NCI-H1436 treated with DMSO at 0.1 percent for 48 hours (cell line): Measurements from ENCODE around the gene NUDT19.
"Not testable (repeated sequence)": the region's sequence is repeated elsewhere in the genome, so short reads cannot be mapped to it uniquely, and the experiment has no call there.

ENCODE experiments used
- DNase-seq: peaks from one replicate; lab custom pipeline; 2025; lab: John Stamatoyannopoulos, UW

NUDT19 gene

GRCh38 chr19:32675720-32676185 lies 15.9 kb upstream of the NUDT19 start, which contains the start of gene RGS9BP:
RGS9BP (plus strand) TSS chr19:32675848; CDS start chr19:32676264, 416 bp downstream.
- no peak for DNase-seq

DNA sequence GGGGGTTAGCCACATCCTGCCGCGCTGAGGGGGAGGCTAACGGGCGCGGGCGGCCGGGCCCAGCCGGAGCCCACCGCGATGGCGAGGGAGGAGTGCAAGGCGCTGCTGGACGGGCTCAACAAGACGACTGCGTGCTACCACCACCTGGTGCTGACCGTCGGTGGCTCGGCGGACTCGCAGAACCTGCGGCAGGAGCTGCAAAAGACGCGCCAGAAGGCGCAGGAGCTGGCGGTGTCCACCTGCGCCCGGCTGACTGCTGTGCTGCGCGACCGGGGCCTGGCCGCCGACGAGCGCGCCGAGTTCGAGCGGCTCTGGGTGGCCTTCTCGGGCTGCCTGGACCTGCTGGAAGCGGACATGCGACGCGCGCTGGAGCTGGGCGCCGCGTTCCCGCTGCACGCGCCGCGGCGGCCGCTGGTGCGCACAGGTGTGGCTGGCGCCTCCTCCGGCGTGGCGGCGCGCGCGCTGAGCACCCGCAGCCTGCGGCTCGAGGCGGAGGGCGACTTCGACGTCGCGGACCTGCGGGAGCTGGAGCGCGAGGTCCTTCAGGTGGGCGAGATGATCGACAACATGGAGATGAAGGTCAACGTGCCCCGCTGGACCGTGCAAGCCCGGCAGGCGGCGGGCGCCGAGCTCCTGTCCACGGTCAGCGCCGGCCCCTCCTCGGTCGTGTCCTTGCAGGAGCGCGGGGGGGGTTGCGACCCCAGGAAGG lies 15.3 kb upstream of the NUDT19 start:
- no peak for DNase-seq

DNA sequence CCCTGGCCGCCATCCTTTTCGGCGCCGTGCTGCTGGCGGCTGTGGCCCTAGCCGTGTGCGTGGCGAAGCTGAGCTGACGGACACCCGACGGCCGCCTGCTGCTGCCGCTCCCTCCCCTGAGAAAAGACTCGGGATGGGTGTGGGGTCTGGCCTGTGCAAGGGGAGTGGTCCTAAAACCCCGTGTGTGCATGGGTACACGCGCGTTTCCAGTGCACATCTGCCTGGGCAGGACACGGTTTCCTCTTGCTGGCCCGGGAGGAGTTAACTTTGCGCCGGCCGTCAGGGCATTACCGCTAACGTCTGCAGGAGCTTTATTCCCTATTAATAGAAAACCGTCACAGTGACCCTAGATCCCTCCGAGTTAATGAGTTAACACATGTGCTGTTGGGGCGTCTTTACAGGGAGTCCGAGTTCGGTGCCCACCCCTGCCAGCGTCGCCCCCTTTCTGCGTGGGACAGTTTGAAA lies 14.7 kb upstream of the NUDT19 start:
- no peak for DNase-seq

DNA sequence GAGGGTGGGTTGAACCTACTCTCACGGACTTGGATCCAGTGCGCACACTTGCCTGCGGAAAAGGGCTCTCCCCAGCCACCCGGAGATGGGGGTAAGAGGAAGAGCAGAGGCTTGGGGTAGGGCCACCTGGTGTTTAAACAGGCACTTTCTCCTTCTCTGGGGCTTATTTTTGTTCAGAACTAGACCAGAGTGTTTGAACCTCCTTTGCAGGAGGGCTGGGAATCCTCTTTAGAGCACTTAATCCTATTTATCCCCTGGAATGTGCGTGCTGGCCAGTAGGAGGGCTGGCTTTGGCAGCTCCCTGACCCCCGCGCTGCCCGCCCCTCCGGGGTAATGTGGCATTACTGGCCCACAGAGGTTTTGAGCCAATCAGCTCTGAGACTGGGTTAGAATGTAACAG lies 14.0 kb upstream of the NUDT19 start:
- DNase-seq = no peak

GRCh38 chr19:32680986-32681385 lies 10.6 kb upstream of the NUDT19 start:
- no peak for DNase-seq

DNA sequence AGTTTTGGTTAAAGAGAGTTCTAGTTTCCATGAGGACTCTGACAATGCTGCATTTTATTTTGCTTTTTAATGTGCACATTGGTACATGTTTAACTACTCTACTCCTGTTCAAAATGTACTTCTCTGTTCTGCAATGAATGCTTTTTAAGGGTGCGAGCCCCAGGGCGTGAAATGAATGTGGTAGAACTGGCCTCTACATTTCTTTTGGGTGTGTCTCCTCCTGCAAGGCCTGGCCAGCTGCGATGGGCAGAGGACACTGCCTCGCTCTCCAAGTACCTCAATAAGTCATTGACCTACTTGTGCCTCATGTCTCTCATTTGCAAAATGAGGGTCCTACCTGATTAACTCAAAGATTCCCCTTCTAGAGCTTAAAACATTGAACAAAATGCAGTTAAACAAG lies 9.3 kb upstream of the NUDT19 start:
- DNase-seq = no peak

DNA sequence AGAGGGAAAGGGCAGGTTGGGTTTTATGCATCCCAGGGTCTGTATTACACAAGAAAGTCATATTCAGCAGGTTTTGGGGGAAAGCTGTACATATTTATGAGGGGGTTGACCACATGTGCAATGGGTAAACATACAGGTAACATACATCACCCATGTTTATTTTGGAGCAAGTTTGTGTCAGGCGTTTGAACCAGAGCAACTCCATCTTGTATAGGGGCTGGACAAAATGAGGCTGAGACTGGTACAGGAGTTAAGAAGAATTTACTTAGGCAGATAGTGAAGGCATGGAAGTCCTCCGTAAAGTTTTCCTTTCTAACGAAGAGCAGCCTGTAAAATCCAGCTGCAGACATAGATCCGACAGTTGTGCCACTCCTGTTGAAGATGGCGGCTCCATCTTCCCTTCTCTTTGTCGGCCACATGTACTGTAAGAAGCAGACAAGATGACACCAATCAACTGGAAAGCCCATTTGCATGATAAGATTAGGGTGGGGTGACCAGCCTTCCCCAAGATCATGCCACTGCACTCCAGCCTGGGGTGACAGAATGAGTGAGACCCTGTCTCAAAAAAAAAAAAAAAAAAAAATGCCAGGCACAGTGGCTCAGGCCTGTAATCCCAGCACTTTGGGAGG lies 4.7 kb upstream of the NUDT19 start:
- no peak for DNase-seq

- no peak for DNase-seq
Observed at GRCh38 chr19:32687681-32688080, 3.9 kb upstream of the NUDT19 start.

GRCh38 chr19:32688311-32688710 lies 3.3 kb upstream of the NUDT19 start:
- DNase-seq = no peak

- no peak for DNase-seq
Observed at GRCh38 chr19:32691952-32692726, 518 bp downstream of the NUDT19 start.

DNA sequence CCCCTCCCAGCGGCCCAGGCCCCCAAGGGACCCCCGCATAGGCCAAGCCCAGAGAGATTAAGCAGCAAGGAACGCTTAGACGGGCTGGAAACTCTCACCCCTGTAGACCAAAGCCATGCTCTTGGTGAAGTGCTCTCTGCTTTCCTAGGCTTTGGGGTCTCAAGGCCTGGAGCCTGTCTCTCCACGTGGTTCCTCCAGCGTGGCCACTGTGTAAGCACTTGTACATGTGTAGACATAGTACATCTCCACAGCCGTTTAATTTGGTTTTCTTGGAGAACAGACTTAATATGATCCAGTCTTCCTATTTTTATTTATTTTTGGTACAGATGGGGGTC lies 1.1 kb downstream of the NUDT19 start:
- DNase-seq = no peak

DNA sequence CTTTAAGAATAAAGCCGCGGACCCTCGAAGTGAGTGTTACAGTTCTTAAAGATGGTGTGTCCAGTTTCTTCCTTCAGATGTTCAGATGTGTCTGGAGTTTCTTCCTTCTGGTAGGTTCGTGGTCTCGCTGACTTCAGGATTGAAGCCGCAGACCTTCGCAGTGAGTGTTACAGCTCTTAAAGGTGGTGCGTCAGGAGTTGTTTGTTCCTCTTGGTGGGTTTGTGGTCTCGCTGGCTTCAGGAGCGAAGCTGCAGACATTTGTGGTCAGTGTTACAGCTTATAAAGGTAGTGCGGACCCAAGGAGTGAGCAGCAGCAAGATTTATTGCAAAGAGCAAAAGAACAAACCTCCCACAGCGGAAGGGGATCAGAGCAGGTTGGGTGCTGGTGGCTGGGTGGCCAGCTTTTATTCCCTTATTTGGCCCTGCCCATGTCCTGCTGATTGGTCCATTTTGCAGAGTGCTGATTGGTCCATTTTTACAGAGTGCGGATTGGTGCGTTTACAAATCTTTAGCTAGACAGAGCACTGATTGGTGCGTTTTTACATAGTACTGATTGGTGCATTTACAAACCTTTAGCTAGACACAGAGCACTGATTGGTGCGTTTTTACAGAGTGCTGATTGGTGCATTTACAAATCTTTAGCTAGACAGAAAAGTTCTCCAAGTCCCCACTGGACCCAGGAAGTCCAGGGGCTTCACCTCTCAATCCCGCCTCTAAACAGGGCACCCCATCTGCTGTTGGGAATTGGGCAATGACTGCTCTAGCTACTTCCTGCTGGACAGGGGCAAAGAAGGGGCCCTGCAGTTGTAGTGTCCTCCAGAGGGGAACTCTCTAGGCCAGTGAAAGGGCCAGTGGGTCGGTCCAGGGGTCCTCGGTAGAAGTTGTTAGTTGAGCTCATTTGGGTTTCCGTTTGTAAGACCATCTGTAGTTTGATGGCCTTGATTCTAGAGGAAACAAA lies 1.8 kb downstream of the NUDT19 start:
- not testable (repeated sequence) for DNase-seq

GRCh38 chr19:32694316-32694715 lies 2.7 kb downstream of the NUDT19 start:
- not testable (repeated sequence) for DNase-seq

GRCh38 chr19:32694851-32695250 lies 3.2 kb downstream of the NUDT19 start:
- not testable (repeated sequence) for DNase-seq

- not testable (repeated sequence) for DNase-seq
Observed at GRCh38 chr19:32695506-32695905, 3.9 kb downstream of the NUDT19 start.

DNA sequence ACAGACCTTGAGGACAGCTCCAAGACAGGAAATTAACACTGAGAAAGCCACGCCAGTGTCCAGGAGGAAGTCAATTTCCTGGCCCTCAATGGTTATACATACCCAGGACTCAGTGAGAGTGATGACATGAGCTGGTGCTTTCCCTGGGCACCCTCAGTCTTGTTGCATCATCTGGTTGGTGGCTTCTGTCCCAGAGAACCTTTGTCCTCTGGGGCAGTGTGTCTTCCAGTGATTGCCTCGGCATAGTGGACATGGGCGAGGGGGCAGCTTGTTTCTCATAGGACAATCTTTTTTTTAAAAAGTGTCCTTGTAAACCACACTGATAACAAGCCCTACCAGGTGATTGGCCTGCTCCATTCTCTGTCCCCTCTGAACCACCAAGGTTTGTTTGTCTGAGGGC lies 5.2 kb downstream of the NUDT19 start:
- DNase-seq = not testable (repeated sequence)

- not testable (repeated sequence) for DNase-seq
Observed at GRCh38 chr19:32700129-32700528, 8.5 kb downstream of the NUDT19 start.

- no peak for DNase-seq
Observed at GRCh38 chr19:32702010-32702409, 10.4 kb downstream of the NUDT19 start.

GRCh38 chr19:32704006-32704405 lies 12.4 kb downstream of the NUDT19 start:
- DNase-seq = not testable (repeated sequence)

- no peak for DNase-seq
Observed at GRCh38 chr19:32708457-32708856, 16.8 kb downstream of the NUDT19 start.

- DNase-seq = no peak
Observed at GRCh38 chr19:32709032-32709431, 17.4 kb downstream of the NUDT19 start.

DNA sequence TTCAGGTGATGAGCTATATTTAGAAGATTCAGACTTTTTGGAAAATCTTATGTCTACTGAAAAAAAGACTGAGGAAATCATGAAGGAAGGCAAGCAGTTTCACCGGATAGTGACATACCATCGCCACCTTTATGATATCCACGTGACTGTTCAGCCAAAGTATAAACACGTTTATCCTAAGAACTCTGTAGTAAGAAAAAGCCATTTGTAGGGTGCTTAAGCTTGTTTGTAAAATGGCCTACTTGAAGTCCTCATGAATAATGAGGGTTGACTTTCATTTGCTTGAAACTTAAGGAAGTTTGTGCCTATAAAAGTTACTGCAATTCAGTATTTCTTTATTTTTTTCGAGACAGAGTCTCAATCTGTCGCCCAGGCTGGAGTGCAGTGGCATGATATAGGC lies 20.1 kb downstream of the NUDT19 start:
- no peak for DNase-seq
